ENCODE measurements around the gene AQP7. TPM values are rescaled to one million over a fixed set of nuclear protein-coding genes. Genes with fewer than 3 reads are reported as not detected.

Gene AQP7
- total and polyA plus RNA-seq, 9 of the 15 experiments (the other 6 are each of a cell fraction or from before 2014, with no cell fraction given) = 0.04 to 0.53 (median 0.07) TPM; not detected in 4

DNA sequence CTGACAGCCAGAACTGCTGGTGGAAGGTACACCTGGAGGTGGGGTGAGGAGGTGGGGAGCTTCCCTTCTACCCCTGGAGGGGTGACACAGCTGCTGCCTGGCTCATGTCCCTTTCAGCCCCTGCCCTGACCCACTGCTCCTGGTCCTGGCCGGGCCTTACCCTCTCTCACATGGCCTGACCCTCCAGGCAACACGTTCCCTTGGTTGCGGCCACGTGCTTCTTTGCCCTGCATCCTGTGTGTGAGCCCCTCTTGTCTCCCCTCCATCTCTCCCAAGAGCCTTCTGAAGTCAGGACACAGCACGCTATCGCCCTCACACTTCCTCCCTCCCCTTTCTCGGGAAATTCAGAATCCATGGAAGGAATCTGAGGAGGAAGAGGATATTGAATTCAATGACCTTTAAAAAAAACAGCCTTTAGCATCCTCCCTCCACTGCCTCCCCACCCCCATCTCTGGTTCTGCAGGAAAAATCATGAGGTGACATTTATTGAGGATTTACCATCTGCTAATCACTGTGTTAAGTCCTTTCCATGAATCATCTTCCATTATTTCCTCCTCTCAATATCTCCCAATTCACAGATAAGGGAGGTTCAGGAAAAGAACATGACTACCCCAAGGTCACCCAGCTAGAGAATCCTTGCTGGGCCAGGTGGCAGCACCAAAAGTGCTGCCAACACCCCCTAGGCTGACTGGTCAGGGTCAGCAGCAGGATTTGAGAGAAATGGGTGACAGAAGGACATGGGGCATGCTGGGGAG lies 36.7 kb upstream of the AQP7 start:
- FAIRE-seq = no peak

DNA sequence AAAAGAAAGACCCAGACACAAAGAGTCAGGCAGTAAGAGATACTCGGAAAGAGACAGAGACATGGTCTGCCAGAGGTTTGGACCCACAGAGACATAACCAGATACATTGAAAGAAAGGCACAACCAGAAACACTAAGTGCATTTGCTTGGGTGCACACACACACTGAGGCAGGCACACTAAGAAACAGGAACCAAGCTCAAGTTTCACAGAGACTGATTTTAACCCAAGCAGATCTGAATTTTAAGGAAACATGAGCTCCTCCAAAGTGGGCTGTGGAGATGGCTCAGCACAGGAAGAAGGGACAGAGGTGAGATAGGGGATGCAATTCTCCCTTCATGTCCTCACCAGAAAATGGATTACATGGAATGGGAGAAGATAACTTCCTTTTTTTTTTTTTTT lies 35.5 kb upstream of the AQP7 start:
- peak overlapping the region; percentile 62 for H2AFZ ChIP-seq (ENCODE audit: low read depth, low read length)
- H3K36me3 ChIP-seq (ENCODE audit: control insufficient read depth, insufficient read depth, low read length) = peaks cover 6% of the 10 kb centered on the region; the same call in 1 of the 3 replicates
- H3K9me1 ChIP-seq (ENCODE audit: control insufficient read depth, insufficient read depth, low read length) = no peaks in the 10 kb centered on the region
- intact Hi-C loops (cut with micrococcal nuclease) = no loop called here
- WGBS (ENCODE audit: insufficient coverage, low coverage, missing lambda C conversion rate) = 33% methylated on average over 1 of the region's 1 CpG
- no peaks in the 10 kb centered on the region for H3K79me2 ChIP-seq (ENCODE audit: control insufficient read depth, insufficient read depth, low read length)
- H3K4me1 ChIP-seq (replicated peaks in 1 of 2; ENCODE audit: control insufficient read depth in 2 of 2, insufficient read depth in 2 of 2, low read length in 2 of 2) = peaks cover 35 to 52% of the 10 kb centered on the region in 2 experiments
- DNase-seq (ENCODE audit: extremely low read depth in 1 of 4, low spot score in 3 of 4) (no peak), FAIRE-seq (peak; percentile 19), ATAC-seq (no peak)
- POLR2A ChIA-PET = interaction anchor here (1.2 kb wide), 1 partner anchor 15 kb away, joined by 3 read pairs; no protein-coding TSS in a partner anchor
- BruUV-seq (replicated peaks) = no TSS peak
- H4K20me1 ChIP-seq (replicated peaks; ENCODE audit: control insufficient read depth, insufficient read depth, low read length) = no peaks in the 10 kb centered on the region
- H3K27ac ChIP-seq (ENCODE audit: extremely low read depth, low read depth, low read length) = no peak overlapping the region; the same call in 2 of the 3 replicates
- in situ Hi-C loops (cut with MboI) = no loop called here
- TF ChIP-seq SMARCE1 (IDR thresholded peaks at IDR 0.05) (no peak), NEUROD1 (IDR thresholded peaks at IDR 0.05; ENCODE audit: borderline replicate concordance, low read depth, low read length, partially characterized antibody) (no peak), GATAD2A (IDR thresholded peaks at IDR 0.05) (no peak), ZNF133 (CRISPR knock-in tag; IDR thresholded peaks at IDR 0.05) (no peak), SRSF7 (optimal IDR thresholded peaks at IDR 0.05; ENCODE audit: low read depth, low read length) (no peak), ZBTB1 (CRISPR knock-in tag; IDR thresholded peaks at IDR 0.05; ENCODE audit: borderline replicate concordance, low read depth) (no peak), ZNF124 (CRISPR knock-in tag; IDR thresholded peaks at IDR 0.05) (no peak), ETV1 (tag; conservative IDR thresholded peaks at IDR 0.05; ENCODE audit: low read depth) (no peak), THRA (IDR thresholded peaks at IDR 0.05) (no peak)
- TF ChIP-seq, protein P1, sequence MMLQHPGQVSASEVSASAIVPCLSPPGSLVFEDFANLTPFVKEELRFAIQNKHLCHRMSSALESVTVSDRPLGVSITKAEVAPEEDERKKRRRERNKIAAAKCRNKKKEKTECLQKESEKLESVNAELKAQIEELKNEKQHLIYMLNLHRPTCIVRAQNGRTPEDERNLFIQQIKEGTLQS (IDR thresholded peaks at IDR 0.05) = no peak
- TF ChIP-seq, protein P1 (CRISPR knock-in tag; conservative IDR thresholded peaks at IDR 0.05) = no peak
- no peaks in the 10 kb centered on the region for H3K27me3 ChIP-seq (ENCODE audit: control insufficient read depth in 2 of 2, insufficient read depth in 2 of 2, low read length in 2 of 2)
- no peak overlapping the region for H3K9ac ChIP-seq (ENCODE audit: insufficient read depth in 1 of 2, low read depth in 2 of 2, low read length in 2 of 2)
- H3K4me3 ChIP-seq = no peak overlapping the region
- no peaks in the 10 kb centered on the region for H3K9me3 ChIP-seq (replicated peaks; ENCODE audit: control insufficient read depth, insufficient read depth, low read depth, low read length)
- H3K4me2 ChIP-seq (ENCODE audit: insufficient read depth, low read length) = no peak overlapping the region
- CTCF ChIA-PET (ENCODE audit: low intra/inter-chr PET ratio) = no interaction called here

More for the DNA sequence above, 36.7 kb upstream of the AQP7 start:
- no peak for ATAC-seq
- Histone ChIP-seq H3K36me3 (ENCODE audit: control insufficient read depth, insufficient read depth, low read length) (peaks cover 12% of the 10 kb centered on the region; the same call in 1 of the 3 replicates), H2AFZ (ENCODE audit: low read depth, low read length) (no peak overlapping the region), H3K4me2 (ENCODE audit: insufficient read depth, low read length) (no peak overlapping the region), H3K79me2 (ENCODE audit: control insufficient read depth, insufficient read depth, low read length) (peaks cover 7% of the 10 kb centered on the region; the same call in 2 of the 3 replicates), H4K20me1 (replicated peaks; ENCODE audit: control insufficient read depth, insufficient read depth, low read length) (no peaks in the 10 kb centered on the region), H3K4me1 (replicated peaks in 1 of 2; ENCODE audit: control insufficient read depth in 2 of 2, insufficient read depth in 2 of 2, low read length in 2 of 2) (peaks cover 36 to 60% of the 10 kb centered on the region in 2 experiments), H3K9me3 (replicated peaks; ENCODE audit: control insufficient read depth, insufficient read depth, low read depth, low read length) (no peaks in the 10 kb centered on the region), H3K27ac (ENCODE audit: extremely low read depth, low read depth, low read length) (no peak overlapping the region; the same call in 2 of the 3 replicates), H3K9me1 (ENCODE audit: control insufficient read depth, insufficient read depth, low read length) (no peaks in the 10 kb centered on the region), H3K9ac (ENCODE audit: insufficient read depth in 1 of 2, low read depth in 2 of 2, low read length in 2 of 2) (peak overlapping the region in 1 of 2 experiments; percentile 71; a peak in 2 of 4 replicates), H3K27me3 (ENCODE audit: control insufficient read depth in 2 of 2, insufficient read depth in 2 of 2, low read length in 2 of 2) (no peaks in the 10 kb centered on the region), H3K4me3 (no peak overlapping the region)
- intact Hi-C loops (cut with micrococcal nuclease) (no loop called here), in situ Hi-C loops (cut with MboI) (no loop called here)
- ChIA-PET POLR2A (no interaction called here), CTCF (ENCODE audit: low intra/inter-chr PET ratio) (no interaction called here)
- 75% methylated on average over 7 of the region's 7 CpGs for WGBS (ENCODE audit: insufficient coverage, low coverage, missing lambda C conversion rate)
- DNase-seq (ENCODE audit: extremely low read depth in 1 of 4, low spot score in 3 of 4) = no peak
- no peak for TF ChIP-seq NCOA1 (IDR thresholded peaks at IDR 0.05; ENCODE audit: low read depth)
- no peak for TF ChIP-seq SMAD2 (IDR thresholded peaks at IDR 0.05; ENCODE audit: low read depth, low read length)
- TF ChIP-seq POLR2AphosphoS2 (IDR thresholded peaks at IDR 0.05; ENCODE audit: low read length) = no peak
- no peak for TF ChIP-seq TOE1 (IDR thresholded peaks at IDR 0.05; ENCODE audit: borderline replicate concordance)
- no peak for TF ChIP-seq TOE1 (CRISPR knock-in tag; IDR thresholded peaks at IDR 0.05; ENCODE audit: borderline replicate concordance, low read depth)
- TF ChIP-seq JUN (IDR thresholded peaks at IDR 0.05; ENCODE audit: borderline replicate concordance, low read depth, low read length) = no peak
- TF ChIP-seq JUN (CRISPR knock-in tag; IDR thresholded peaks at IDR 0.05; ENCODE audit: borderline replicate concordance) = no peak
- BruUV-seq (replicated peaks) = no TSS peak
